ENCODE data around the gene UBQLN4.
A peak's percentile ranks its signal among the peaks of the same experiment; 100 is the strongest.

The UBQLN4 gene

DNA sequence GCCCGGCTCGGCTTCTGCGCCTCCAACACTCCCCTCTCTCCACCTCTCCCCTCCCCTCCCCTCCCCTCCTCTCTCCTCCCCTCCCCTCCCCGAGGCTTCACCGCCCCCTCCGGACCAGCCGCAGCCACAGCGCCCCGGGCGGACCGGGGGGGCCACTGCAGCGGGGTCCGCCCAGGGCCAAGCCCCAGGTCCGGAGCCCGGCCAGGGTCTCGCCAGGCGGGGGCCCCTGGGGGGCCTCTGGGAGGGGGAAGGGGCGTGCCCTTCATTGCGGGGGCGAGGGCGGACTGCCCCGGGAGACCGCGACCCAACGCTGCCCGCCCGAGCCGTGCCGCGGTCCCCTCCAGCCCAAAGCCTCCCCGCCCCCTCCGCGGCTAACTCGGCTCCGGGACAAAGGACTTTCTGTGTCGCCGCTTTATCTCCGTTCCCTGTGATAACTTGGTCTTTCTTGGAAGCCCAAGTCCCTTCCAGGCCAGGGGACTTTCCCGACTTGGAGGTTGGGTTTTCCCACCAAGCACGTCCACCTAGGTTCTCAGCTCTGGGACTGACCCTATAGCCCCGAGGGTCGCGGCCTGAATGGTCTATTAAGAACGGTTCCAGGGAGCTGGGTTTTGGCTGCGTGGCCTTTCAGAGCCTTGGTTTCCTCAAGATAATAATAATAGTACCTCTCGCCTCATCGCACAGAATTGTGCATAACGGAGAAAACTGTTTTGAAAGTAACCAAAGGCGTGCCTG lies at the start of gene UBQLN4:
Gene UBQLN4, minus strand, starts transcription at position 31 of the 732 bp plus-strand sequence. CDS start 97 bp downstream, outside the sequence.
- DNase-seq (ENCODE audit: low read depth) = peak; percentile 39

DNA sequence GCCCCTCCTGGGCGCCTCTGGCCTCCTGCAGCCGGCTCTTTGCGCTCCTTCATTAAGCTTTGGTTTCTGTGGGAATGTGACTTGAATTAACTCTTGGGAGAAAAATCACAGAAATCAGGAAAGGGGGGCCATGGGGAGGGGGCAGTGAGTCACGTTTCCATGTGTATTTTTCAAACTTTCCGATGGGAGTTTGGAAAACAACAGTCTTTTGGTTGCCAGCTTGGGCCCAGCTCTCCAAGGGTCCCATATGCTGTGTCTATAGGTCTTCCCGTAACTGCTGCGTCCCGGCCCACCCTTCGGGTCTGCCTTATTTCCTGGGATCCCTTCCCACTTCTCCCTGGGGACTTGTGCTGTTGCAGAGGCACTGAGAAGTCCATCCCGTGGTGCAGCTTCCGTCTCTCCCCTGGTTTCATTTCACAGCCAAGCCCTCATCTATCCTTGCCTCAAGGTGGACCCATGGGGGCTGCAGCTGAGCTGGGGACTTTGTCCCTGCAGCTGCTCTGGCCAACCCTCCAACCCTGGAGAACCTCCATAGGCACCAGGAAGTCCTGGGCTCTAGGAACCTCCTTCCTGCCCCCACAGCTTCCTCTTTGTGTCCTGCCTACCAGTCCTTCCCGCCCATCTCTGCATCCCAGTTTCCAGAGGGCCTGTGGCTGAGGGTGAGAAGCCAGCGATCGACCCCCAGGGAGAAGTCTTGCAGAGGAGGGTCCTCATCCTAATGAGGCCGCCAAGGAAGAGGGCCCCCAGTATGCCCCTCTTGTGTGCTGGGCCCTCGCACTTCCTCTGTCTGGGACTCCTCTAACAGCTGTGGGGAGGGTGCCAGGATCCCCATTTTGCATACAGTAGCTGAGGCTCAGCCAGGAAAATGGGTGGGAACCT lies 49.3 kb upstream of the UBQLN4 start:
- DNase-seq (ENCODE audit: low read depth) = no peak

DNA sequence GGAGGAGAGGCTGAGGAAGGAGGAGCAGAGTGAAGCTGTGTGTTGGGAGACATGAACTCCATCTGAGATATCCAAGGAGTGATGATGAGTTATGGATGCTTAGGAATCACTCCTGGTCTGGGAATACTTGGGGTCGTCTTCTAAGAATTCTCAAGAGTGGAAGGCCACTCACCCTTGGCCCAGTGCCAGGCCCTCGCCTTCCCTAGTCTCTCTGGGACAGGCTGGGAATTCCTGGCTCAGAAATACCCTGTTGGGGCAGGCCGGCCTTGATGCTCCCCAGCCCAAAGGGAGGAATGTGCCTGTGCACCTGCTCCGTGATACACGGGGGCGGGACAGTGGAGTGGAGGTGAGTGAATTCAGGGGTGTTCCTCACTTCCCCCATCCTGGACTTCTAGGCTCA lies 48.3 kb upstream of the UBQLN4 start:
- DNase-seq (ENCODE audit: low read depth) = no peak

DNA sequence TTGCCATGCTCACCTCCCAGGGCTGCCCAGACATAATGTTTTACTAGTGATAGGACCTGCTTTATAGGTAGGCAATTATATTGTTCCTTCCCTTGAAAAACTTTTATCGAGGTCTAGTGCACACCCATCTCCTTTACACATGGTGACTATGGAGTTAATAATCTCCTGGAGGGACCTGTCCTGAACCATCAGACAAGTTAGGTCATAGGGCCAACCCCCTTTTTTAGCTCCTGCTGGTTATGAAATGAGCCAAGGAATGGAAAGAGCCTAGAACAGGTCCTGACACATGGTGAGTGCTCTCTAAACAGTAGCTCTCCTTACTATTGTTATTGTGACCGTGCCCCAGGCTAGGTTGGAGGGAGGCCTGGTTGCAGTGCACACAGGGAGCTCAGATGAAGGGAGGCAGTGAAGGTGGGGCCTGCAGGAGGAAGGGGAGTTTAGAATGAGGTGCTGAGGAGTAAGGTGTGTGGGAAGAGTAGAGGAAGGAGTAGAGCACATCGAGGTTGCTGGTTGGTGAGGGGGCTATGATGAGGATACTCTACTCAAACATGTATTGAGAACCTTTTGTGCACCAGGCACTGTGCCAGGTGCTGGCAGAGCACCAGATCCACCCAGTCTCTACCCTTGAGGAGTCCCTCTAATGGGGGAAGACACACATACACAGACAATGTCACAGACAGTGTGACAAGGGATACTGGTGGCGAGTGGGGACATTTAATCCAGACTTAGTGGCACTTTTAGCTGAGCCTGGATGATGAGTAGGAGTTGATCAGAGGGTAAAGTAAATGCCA lies 46.8 kb upstream of the UBQLN4 start:
- DNase-seq (ENCODE audit: low read depth) = no peak

DNA sequence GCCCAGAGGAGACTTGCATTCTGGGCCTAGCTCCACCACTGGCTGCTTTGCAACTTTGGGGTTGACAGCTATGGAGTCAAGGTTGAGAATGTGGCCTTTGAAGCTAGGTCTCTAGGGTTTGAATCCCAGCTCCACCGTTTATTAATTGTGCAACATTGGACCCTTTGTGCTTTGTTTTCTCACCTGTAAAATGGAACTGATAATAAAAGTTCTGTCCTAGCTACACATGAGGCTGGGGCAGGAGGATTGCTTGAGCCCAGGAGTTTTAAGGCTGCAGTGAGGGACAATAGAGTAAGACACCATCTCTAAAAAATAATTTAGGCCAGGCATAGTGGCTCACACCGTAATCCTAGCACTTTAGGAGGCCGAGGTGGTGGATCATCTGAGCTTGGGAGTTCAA lies 45.7 kb upstream of the UBQLN4 start:
- DNase-seq (ENCODE audit: low read depth) = no peak

DNA sequence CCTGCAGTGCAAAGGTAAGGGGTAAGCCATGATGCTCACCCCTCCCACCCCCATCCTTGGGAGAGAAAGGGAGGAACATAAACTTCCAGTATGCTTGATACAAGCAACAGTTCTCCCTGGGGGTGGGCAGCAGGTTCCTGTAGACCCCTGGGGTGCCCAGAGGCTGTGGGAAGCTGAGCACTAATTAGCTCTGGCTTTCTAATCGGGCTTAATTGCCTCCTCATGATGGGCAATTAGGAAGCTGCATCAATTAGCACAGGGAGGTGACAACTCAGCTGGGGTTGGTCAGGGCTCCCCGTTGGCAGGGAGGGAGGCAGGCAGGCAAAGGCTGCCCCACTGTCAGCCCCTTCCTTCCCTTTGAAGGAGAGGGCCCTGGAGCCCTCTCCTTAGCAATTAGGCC lies 45.2 kb upstream of the UBQLN4 start:
- DNase-seq (ENCODE audit: low read depth) = no peak

DNA sequence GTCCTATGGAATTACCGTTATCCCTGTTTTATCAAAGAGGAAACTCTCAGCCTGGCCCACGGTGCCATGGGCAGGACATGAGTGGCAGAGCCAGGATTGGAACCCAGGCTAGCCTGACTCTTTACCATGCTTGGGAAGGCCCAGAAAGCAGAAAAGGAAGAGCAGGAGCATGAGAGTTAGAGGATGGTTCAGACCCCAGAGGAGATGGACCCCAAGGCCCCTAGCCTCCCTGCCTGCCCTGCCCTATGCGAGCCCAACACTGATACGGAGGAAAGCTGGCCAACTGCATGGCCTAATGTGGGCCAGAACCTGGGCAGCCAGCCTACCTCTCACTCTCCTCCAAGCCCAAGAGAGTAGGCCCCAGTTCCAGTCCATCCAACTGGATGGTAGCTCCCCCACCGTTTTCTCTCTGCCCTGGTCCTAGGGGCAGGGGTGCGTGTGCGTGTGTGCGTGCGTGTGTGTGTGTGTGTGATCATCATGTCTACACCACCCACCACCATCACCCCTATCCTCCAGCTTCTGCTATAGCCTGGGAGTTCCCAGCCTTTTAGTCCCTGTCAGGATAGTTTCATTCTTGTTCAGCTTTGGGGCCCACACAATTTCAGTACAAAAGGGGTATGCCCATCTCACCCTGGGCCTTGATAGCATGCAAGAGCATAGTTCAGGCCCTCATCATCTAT lies 44.0 kb upstream of the UBQLN4 start:
- DNase-seq (ENCODE audit: low read depth) = no peak

DNA sequence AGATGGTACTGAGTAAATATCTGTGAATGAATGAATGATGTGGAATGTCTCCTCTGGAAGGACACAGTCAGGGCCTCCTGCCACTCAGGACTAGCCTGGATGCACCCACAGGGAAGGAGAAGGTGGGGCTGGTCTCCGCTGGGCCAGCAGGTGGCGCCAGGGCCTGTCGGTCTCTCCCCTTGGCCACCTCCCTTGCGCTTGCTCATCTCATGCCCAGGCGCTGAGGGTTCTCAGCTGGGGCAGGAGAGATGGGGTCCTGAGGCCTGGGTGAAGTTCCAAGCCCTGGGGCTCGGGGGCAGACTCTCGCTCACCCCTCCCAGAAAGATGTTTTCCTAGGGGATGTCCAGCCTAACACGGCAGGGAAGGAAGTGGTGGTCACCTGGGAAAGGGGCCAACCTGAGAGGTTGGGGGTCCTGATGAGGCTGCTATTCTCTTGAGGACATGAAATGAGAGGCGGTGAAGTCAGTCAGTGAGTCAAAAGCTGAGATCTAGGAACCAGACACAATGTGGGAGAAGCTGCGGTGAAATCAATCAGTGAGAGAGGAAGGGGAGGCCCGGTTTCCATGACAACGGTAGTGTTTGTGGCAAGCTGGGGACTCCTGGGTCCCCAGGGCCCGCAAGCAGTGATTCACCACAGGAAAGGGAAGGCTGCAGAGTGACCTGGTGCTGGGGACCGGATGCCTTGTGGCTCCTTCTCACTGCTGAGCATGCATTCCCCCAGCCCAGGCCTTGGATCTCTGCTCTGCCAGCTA lies 43.2 kb upstream of the UBQLN4 start:
- peak; percentile 51 for DNase-seq (ENCODE audit: low read depth)

DNA sequence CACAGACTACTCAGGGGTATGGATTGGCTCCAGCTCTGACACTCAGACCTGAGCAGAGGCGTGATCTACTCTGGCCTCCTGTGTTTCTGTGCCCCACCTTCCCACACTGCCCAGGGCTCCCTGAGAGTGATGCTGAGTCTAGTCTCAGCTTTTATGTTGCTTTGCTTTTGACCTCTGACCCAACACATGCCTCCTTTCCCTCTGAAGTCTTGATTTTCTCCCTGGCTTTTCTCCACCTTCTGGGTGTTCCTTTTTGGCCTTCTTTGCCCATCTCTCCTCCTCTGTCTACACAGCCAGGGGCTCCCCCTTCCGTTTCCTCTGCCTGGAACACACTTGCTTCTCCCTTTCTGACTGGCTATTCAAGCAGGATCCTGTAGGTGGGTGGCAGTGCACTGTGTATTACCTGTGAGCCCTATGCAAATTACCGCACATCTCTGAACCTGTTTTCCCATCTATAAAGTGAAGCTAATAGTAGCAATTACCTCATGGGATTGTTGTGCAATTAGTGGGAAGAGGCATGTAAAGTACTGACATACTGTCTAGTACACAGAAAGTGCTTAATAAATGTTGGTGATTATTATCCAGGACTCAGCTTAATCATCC lies 42.4 kb upstream of the UBQLN4 start:
- DNase-seq (ENCODE audit: low read depth) = no peak

DNA sequence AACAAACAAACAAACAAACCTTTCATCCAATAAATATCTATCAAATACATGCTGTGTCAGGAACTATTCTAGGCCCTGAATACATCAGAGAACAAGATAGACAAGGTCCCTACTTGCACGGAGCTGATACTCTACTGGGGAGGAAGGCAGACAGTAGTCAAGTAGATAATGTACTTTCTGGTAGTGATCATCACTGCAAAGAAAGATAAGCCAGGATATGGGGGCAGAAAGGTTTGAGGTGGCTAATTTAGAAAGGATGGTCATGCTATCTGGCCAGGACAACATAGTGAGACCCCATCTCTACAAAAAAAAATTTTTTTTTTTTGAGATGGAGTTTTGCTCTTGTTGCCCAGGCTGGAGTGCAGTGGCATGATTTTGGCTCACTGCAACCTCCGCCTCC lies 38.0 kb upstream of the UBQLN4 start:
- no peak for DNase-seq (ENCODE audit: low read depth)

DNA sequence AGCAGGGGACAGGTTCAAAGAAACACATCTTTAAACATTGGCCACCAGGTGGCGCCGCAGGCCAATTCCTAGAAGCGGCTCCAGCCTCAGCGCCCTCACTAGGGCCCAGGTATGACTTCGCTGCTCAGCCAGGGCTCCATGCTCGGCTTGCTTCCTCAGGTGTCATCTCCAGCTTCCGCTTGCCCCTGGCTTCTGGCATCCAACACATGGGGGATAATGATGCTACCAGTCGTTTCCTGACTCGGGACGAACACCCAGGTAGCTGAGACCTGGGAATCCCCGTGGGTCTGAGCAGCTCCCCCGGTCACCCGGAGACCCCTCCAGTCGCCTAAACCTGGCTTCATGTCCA lies 37.2 kb upstream of the UBQLN4 start:
- peak; percentile 42 for DNase-seq (ENCODE audit: low read depth)

DNA sequence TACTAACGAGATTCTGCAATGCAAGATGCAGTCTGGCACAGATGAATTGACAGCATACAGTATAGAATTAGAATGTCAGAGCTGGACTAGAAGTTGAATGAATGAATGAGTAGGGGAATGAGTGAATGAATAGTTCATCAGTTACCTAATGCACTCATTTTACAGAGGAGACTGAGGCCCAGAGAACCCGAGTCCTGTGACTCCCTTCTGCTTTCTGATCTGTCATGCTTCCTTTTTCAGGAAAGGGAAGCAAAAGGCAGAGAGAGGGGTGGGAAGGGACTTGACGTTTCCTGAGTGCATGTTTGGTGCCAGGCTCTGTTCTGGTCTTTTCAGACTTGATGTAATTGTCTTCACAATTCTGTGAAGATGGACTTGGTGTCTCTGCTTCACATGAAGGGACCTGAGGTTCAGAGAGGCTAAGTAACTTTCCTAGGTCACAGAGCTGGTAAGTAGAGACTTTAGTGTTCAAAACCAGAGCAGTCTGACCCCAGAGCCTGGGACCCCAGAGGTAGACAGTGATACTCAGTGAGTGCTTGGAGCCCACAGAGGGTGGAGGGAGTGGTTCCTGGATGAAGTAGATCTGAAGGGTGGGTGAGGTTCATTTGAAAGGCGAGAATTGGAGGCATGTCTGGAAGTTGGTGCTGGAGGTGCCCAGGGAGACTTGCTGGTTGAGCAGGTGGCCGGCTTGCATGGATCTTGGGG lies 36.7 kb upstream of the UBQLN4 start:
- no peak for DNase-seq (ENCODE audit: low read depth)

DNA sequence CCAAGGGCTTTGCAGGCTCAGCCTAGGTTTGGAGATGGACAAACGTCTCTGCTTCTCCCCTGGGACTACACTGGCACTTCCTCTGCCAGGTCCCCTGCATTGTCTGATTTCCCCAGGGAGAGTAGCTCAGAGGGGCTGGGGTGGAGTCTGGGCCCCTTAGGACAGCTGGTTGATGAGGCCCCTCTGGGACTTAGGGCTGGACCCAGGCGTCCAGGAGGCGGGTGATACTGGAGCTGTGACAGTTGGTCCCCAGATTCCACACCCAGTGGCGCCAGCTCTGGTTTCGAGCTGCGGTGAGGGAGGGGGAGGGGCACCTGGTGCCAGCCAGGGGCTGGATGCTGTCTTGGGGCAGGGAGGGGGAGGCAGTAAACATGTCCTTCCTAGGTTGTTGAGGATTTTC lies 36.1 kb upstream of the UBQLN4 start:
- no peak for DNase-seq (ENCODE audit: low read depth)

DNA sequence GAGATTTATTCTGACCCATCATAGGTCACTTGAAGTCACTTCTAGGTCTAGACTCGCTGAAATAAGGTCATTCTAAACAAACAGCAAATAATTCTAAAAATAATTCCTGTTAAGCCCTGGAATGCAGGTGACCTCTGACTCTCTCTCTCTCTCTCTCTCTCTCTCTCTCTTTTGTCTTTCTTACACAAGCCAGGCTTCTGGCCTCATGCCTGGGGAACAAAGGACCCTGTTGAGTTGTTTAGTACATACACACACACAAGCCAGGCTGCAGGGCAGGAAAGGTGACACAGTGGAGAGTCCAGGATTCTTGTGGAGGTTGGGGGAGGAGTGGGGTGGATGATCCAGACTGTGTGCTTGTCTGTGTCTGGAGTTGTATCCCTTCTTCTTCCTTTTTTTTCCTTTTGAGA lies 32.7 kb upstream of the UBQLN4 start:
- DNase-seq (ENCODE audit: low read depth) = no peak

DNA sequence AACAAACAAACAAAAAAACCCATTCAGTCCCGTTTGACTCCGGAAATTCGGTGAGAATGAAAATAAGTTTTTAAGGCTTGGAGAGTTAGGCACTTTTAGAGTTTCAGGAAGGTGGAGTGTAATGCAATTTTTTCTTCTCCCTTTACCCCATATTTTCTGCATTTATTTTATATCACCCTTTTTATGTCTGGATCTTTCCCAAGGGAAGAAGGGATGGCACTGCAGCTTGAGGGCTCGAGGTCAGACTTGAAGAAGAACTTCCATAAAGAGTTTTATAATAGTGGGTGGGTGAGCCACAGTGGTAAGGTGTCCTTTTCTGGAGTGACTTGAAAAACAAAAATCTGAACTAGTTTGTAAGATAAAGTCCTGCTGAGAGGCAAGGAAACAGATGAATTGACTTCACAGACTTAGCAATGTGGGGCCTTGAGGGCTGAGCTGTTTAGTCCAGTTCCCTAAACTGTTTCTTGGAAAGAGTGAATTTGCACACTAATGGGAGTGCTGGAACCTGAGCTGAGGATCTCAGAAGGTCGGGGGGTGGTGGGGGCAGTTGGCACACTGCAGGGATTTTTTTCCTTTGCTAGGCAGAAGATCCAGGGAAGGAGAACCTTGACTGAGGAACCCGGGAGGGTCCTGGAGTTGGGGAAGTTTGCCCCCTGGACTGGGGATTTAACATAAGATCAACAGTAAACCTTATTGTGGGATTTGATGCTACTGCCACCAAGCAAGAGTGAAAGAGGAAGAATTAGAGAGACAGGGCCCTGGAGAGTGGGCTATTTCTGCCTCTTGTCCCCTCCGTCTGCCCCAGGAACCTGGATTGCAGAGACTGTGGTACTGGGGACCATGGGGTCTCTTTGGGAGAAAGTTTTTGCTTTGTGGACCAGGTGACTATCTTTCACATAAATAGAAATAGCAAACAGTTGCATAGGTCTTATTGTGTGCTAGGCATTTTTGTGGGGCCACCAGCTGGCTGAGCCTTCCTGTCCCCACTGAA lies 30.5 kb upstream of the UBQLN4 start:
- no peak for DNase-seq (ENCODE audit: low read depth)

DNA sequence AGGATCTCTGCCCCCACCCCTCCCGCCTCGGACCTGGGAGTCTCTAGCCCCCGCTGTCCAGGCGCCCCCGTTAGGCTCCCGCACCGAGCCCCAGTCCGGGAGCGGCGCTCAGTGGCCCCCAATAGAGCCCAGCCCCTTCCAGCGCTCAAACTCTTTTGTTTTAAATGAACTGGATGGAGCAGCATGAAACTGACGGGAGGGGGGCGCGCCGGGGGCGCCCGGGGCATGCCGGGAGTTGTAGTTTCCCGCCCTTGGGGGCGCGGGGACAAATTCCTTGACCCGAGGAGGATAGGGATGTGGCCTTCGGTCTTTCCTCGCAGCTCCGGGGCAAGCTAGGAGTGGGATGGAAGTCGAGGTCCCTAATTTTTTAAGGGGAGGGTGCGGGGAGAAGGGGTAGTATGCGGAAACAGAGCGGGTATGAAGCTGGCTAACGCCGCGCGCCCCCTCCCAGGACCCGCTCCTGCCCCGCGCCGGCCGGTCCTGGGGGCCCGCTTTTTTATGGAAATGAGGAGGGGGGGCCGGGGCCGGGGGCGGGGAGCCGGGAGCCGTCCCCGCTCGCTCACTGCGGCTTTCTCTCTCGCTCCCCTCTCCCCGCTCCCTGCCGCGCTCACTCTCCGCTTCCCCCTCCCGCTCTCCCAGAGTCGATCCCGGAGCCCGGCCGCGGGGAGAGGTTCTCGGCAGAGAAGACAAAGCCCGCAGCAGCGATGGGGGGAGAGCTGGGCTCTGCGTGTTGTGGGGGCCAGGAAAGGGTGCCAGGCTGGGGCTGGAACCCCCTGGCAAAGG lies 28.9 kb upstream of the UBQLN4 start, which contains the start of gene MEX3A:
Gene MEX3A, minus strand, starts transcription at position 157 of the 783 bp plus-strand sequence. CDS start 467 bp downstream, outside the sequence.
- no peak for DNase-seq (ENCODE audit: low read depth)

DNA sequence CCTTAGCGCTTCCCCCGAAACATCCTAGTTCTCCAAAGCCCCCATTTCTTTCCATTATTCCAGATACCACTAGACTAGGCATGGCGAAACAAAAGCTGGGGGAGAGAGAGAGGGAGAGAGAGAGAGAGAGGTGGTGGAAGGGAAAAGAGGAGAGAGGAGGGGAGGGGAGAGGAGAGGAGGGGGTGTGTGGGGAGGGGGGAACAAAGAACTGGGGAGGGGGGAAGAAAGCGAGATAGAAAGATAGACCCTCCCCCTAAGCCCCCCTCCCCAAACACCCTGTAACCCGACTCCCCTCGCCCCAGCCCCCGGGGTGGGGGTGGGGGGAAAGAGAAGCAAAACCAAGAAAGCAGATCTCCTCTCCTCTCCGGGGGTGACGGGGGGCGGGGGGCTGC lies 28.3 kb upstream of the UBQLN4 start:
- no peak for DNase-seq (ENCODE audit: low read depth)
